ENCODE data around the gene EMC6. TPM values are rescaled to one million over a fixed set of nuclear protein-coding genes. Genes with fewer than 3 reads are reported as not detected.

Gene EMC6
- polyA plus RNA-seq, 1 donor (not counting 4 experiments of a cell fraction or from before 2014, with no cell fraction given), result 35.4 TPM

DNA sequence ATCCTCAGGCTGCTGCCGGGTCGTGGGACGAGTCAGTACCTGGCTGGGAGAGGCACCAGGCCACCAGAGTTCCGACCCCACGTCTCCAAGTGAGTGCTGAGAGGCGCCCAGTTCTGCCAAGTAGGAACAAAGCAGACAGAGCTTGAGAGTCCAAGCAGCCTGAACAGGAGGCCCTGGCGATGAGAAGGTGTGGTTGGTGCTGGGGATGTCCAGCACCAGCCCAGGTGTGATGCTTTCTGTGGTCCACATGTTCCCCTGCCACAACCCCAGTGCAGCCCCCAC is 11.1 kb upstream of the EMC6 start:
- Histone ChIP-seq H3K4me3 (ENCODE audit: control insufficient read depth in 2 of 3, extremely low read depth in 1 of 3, insufficient read depth in 2 of 3, low read depth in 1 of 3, low read length in 3 of 3) (no peak overlapping the region), H4K20me1 (ENCODE audit: control insufficient read depth, extremely low read depth, insufficient read depth, low read length) (no peaks in the 10 kb centered on the region), H3K9me3 (ENCODE audit: control insufficient read depth, low read depth, low read length) (no peaks in the 10 kb centered on the region), H3K9me1 (ENCODE audit: control insufficient read depth, extremely low read depth, insufficient read depth, low read length) (peaks cover 7% of the 10 kb centered on the region), H3K4me1 (ENCODE audit: control insufficient read depth, extremely low read depth, insufficient read depth, low read length) (peaks cover 17% of the 10 kb centered on the region), H3K36me3 (ENCODE audit: control insufficient read depth in 2 of 2, extremely low read depth in 1 of 2, insufficient read depth in 2 of 2, low read length in 2 of 2) (peaks cover 6 to 12% of the 10 kb centered on the region in 2 experiments), H2AFZ (ENCODE audit: control insufficient read depth, low read length) (no peak overlapping the region), H3K27me3 (ENCODE audit: control insufficient read depth, extremely low read depth, insufficient read depth, low read length) (no peaks in the 10 kb centered on the region), H3K9ac (ENCODE audit: control insufficient read depth, extremely low read depth, insufficient read depth, low read length) (no peak overlapping the region), H3K4me2 (ENCODE audit: control insufficient read depth, extremely low read depth, insufficient read depth, low read depth, low read length) (no peak overlapping the region), H3K79me2 (ENCODE audit: control insufficient read depth, insufficient read depth, low read length) (no peaks in the 10 kb centered on the region), H3K27ac (ENCODE audit: control insufficient read depth, insufficient read depth, low read length) (no peak overlapping the region)
- dilution Hi-C loops (cut with MboI; ENCODE audit: extremely low pct_ligation_motif_present, low sequenced_read_pairs), result no loop called here
- FAIRE-seq, result no peak
- DNase-seq (ENCODE audit: low read depth, low spot score), result no peak
- TF ChIP-seq EZH2 (IDR thresholded peaks at IDR 0.05; ENCODE audit: low read length), result no peak
- TF ChIP-seq, protein P1, sequence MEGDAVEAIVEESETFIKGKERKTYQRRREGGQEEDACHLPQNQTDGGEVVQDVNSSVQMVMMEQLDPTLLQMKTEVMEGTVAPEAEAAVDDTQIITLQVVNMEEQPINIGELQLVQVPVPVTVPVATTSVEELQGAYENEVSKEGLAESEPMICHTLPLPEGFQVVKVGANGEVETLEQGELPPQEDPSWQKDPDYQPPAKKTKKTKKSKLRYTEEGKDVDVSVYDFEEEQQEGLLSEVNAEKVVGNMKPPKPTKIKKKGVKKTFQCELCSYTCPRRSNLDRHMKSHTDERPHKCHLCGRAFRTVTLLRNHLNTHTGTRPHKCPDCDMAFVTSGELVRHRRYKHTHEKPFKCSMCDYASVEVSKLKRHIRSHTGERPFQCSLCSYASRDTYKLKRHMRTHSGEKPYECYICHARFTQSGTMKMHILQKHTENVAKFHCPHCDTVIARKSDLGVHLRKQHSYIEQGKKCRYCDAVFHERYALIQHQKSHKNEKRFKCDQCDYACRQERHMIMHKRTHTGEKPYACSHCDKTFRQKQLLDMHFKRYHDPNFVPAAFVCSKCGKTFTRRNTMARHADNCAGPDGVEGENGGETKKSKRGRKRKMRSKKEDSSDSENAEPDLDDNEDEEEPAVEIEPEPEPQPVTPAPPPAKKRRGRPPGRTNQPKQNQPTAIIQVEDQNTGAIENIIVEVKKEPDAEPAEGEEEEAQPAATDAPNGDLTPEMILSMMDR (optimal IDR thresholded peaks at IDR 0.05 in 1 of 3, IDR thresholded peaks at IDR 0.05 in 1 of 3, conservative IDR thresholded peaks at IDR 0.05 in 1 of 3; ENCODE audit: extremely low read depth in 1 of 3, insufficient read depth in 2 of 3, low read length in 3 of 3), result no peak

DNA sequence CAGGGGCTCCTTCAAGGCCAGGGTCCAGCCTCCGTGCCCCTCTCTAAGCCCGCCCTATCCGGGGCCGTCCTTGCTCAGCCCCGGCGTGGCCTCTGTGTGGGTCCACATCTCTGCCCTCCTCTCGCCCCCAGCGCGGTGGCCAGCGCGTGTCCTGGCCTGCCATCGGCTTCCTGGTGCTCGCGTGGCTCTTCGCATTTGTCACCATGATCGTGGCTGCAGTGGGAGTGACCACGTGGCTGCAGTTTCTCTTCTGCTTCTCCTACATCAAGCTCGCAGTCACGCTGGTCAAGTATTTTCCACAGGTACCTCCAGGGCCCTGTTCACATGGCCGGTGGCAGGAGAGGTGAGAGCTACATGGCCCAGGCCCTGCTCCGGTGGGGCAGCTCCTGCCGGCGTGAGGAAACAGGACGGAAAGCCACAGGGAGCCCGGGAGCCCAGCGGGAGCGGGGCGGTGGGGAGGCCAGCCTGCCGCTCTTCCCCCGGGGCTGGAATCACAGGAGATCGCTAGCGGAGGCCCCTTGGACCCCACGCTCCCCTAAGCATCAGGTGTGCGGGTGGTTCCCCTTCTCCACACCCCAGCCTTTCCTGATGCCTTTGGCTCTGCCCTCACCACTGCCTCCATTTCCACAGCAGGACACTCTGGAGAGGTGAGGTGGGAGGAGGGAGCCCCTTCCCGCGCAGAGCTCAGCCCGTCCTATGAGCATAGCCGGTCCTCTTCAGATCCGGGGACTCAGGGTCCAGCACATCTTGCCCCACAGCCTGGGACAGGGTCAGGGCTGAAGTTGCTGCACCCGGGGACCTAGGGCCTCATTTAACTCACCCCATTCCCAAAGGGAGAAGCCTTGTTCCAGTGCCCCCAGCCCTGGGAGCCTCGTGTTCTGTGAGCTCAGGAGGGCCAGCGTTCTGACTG is 10.5 kb upstream of the EMC6 start:
- no peak overlapping the region for H3K9ac ChIP-seq (ENCODE audit: control insufficient read depth, extremely low read depth, insufficient read depth, low read length)
- H4K20me1 ChIP-seq (ENCODE audit: control insufficient read depth, extremely low read depth, insufficient read depth, low read length), result no peaks in the 10 kb centered on the region
- no peak for DNase-seq (ENCODE audit: low read depth, low spot score)
- H2AFZ ChIP-seq (ENCODE audit: control insufficient read depth, low read length), result no peak overlapping the region
- TF ChIP-seq, protein P1 (optimal IDR thresholded peaks at IDR 0.05 in 1 of 3, IDR thresholded peaks at IDR 0.05 in 1 of 3, conservative IDR thresholded peaks at IDR 0.05 in 1 of 3; ENCODE audit: extremely low read depth in 1 of 3, insufficient read depth in 2 of 3, low read length in 3 of 3), result no peak
- peaks cover 6 to 11% of the 10 kb centered on the region in 2 experiments for H3K36me3 ChIP-seq (ENCODE audit: control insufficient read depth in 2 of 2, extremely low read depth in 1 of 2, insufficient read depth in 2 of 2, low read length in 2 of 2)
- dilution Hi-C loops (cut with MboI; ENCODE audit: extremely low pct_ligation_motif_present, low sequenced_read_pairs), result no loop called here
- no peaks in the 10 kb centered on the region for H3K79me2 ChIP-seq (ENCODE audit: control insufficient read depth, insufficient read depth, low read length)
- H3K4me1 ChIP-seq (ENCODE audit: control insufficient read depth, extremely low read depth, insufficient read depth, low read length), result peaks cover 17% of the 10 kb centered on the region
- no peak overlapping the region for H3K27ac ChIP-seq (ENCODE audit: control insufficient read depth, insufficient read depth, low read length)
- H3K4me2 ChIP-seq (ENCODE audit: control insufficient read depth, extremely low read depth, insufficient read depth, low read depth, low read length), result no peak overlapping the region
- H3K27me3 ChIP-seq (ENCODE audit: control insufficient read depth, extremely low read depth, insufficient read depth, low read length), result no peaks in the 10 kb centered on the region
- no peak for FAIRE-seq
- no peak overlapping the region for H3K4me3 ChIP-seq (ENCODE audit: control insufficient read depth in 2 of 3, extremely low read depth in 1 of 3, insufficient read depth in 2 of 3, low read depth in 1 of 3, low read length in 3 of 3)
- peaks cover 7% of the 10 kb centered on the region for H3K9me1 ChIP-seq (ENCODE audit: control insufficient read depth, extremely low read depth, insufficient read depth, low read length)
- H3K9me3 ChIP-seq (ENCODE audit: control insufficient read depth, low read depth, low read length), result no peaks in the 10 kb centered on the region

Measured in keratinocyte (primary cell).